H1 (cell line): ENCODE measurements around the gene RP9.

Experiments
- CHD2 ChIP-seq: IDR thresholded peaks from 2 replicates; pipeline ENCODE4 v1.6.1; 2012; ENCODE audit warnings: low read length, improper control_type of control experiment
- PHF8 ChIP-seq: fragments of 200-600 bp; sonication (generic); conservative IDR thresholded peaks from 2 replicates; pipeline ENCODE4 v1.7.1; 2012; ENCODE audit warnings: low read depth, mild to moderate bottlenecking, inconsistent platforms, low read length, moderate library complexity

- TF ChIP-seq CHD2 (no peak), PHF8 (no peak)
Measured at GRCh38 chr7:33065981-33066380, 43.2 kb downstream of the RP9 start.
